Testis (tissue), 3 donors: ENCODE measurements around the gene AP5Z1. TPM values are rescaled to one million over a fixed set of nuclear protein-coding genes. Genes with fewer than 3 reads are reported as not detected.

Source experiments
- DNase-seq: peaks from one replicate; pipeline ENCODE4 v3.0.0-alpha.2; 2019
- H3K27ac ChIP-seq, 2 donors: fragments of 200-600 bp; sonication (generic); one replicate each; pipeline ENCODE4 v1.5.1; 2019
- H3K27me3 ChIP-seq: fragments of 200-600 bp; sonication (generic); one replicate; pipeline ENCODE4 v1.5.1; 2019
- H3K36me3 ChIP-seq: fragments of 200-600 bp; sonication (generic); one replicate; pipeline ENCODE4 v1.5.1; 2017; ENCODE audit warnings: low read depth; ENCODE audit errors: missing control alignments
- H3K4me1 ChIP-seq: fragments of 200-600 bp; sonication (generic); one replicate; pipeline ENCODE4 v1.5.1; 2019
- H3K4me3 ChIP-seq, 2 donors: fragments of 200-600 bp; sonication (generic); one replicate each; pipeline ENCODE4 v1.5.1; 2017 to 2019
- H3K9me3 ChIP-seq: fragments of 200-600 bp; sonication (generic); one replicate; pipeline ENCODE4 v1.5.1; 2017
- CTCF ChIP-seq, 3 experiments: fragments of 450-650 bp in 2 of 3; fragments of 200-600 bp in 1 of 3; sonication (generic) in 1 of 3; IDR thresholded peaks; one replicate each; pipeline ENCODE4 v1.5.1; 2016 to 2019; ENCODE audit warnings: antibody characterized with exemption in 3 of 3, mild to moderate bottlenecking in 2 of 3, moderate library complexity in 1 of 3
- POLR2A ChIP-seq: fragments of 450-650 bp; IDR thresholded peaks from one replicate; pipeline ENCODE4 v1.6.1; 2017; ENCODE audit warnings: antibody characterized with exemption, mild to moderate bottlenecking, moderate library complexity
- whole genome bisulfite sequencing, 2 donors: methylation state at CpG; one replicate each; pipeline ENCODE4 v1.1.5; 2018; 5-methylcytosine and 5-hydroxymethylcytosine counted together
- intact Hi-C: fragments of 100-400 bp; cut with DNase I; formaldehyde crosslinking; loops from one replicate; pipeline ENCODE4 v1.15.1; 2023; ENCODE audit warnings: low total_unique reads
- polyA plus RNA-seq: library from polyadenylated mRNA; stranded (reverse); fragments of 350-450 nt; fragmentation: Illumina TruSeq; extraction: RNeasy Lipid Tissue Mini Kit (QIAGEN cat#74804); gene quantifications from one replicate; pipeline ENCODE4 v1.2.3, GENCODE V29; 2014; ENCODE audit warnings: low read depth, low replicate concordance; ENCODE audit not compliant: insufficient read depth
- total RNA-seq, 2 donors: library from RNA; depleted of rRNA; stranded (reverse); fragments of >200 nt; gene quantifications; one replicate each; pipeline ENCODE4 v1.2.3, GENCODE V29; 2016

AP5Z1 gene
- total and polyA plus RNA-seq, 3 donors from 2014 or later = 30.0 to 59.1 (median 47.6) TPM

- Histone ChIP-seq H3K4me3 (no peak overlapping the region), H3K36me3 (no peaks in the 10 kb centered on the region), H3K9me3 (no peaks in the 10 kb centered on the region), H3K27me3 (no peaks in the 10 kb centered on the region), H3K4me1 (no peaks in the 10 kb centered on the region), H3K27ac (no peak overlapping the region)
- DNase-seq = no peak
- intact Hi-C loops = no loop called here
- TF ChIP-seq POLR2A (no peak), CTCF (IDR thresholded peaks at IDR 0.05) (no peak)
- 92 to 99% methylated on average over 20 to 27 of the region's 30 CpGs for WGBS, 2 donors
Observed at GRCh38 chr7:4836206-4836661, 60.8 kb downstream of the AP5Z1 start.

- Histone ChIP-seq H3K36me3 (no peaks in the 10 kb centered on the region), H3K27ac (no peak overlapping the region), H3K4me3 (no peak overlapping the region), H3K27me3 (no peaks in the 10 kb centered on the region), H3K9me3 (no peaks in the 10 kb centered on the region), H3K4me1 (no peaks in the 10 kb centered on the region)
- TF ChIP-seq POLR2A = no peak
- no peak for TF ChIP-seq CTCF (IDR thresholded peaks at IDR 0.05)
- WGBS, 2 donors = 85 to 89% methylated on average over 8 to 22 of the region's 22 CpGs
- no peak for DNase-seq
- intact Hi-C loops = no loop called here
Observed at GRCh38 chr7:4837041-4837802, 61.8 kb downstream of the AP5Z1 start.

GRCh38 chr7:4837803-4838625, 62.6 kb downstream of the AP5Z1 start:
- intact Hi-C loops = no loop called here
- Histone ChIP-seq H3K4me3 (no peak overlapping the region), H3K27me3 (no peaks in the 10 kb centered on the region), H3K36me3 (no peaks in the 10 kb centered on the region), H3K9me3 (no peaks in the 10 kb centered on the region), H3K4me1 (no peaks in the 10 kb centered on the region), H3K27ac (no peak overlapping the region)
- DNase-seq = no peak
- no peak for TF ChIP-seq POLR2A
- TF ChIP-seq CTCF (IDR thresholded peaks at IDR 0.05) = no peak
- 81 to 84% methylated on average over 6 to 30 of the region's 30 CpGs for WGBS, 2 donors

GRCh38 chr7:4838626-4839334, 63.4 kb downstream of the AP5Z1 start:
- no peak for TF ChIP-seq POLR2A
- TF ChIP-seq CTCF (IDR thresholded peaks at IDR 0.05) = no peak
- Histone ChIP-seq H3K4me1 (no peaks in the 10 kb centered on the region), H3K27ac (no peak overlapping the region), H3K9me3 (no peaks in the 10 kb centered on the region), H3K27me3 (no peaks in the 10 kb centered on the region), H3K36me3 (no peaks in the 10 kb centered on the region), H3K4me3 (no peak overlapping the region)
- peak; percentile 42 for DNase-seq
- 92 to 93% methylated on average over 12 to 21 of the region's 21 CpGs for WGBS, 2 donors
- intact Hi-C loops = no loop called here
